ENCODE measurements around the gene PPP6R2.

Gene PPP6R2

DNA sequence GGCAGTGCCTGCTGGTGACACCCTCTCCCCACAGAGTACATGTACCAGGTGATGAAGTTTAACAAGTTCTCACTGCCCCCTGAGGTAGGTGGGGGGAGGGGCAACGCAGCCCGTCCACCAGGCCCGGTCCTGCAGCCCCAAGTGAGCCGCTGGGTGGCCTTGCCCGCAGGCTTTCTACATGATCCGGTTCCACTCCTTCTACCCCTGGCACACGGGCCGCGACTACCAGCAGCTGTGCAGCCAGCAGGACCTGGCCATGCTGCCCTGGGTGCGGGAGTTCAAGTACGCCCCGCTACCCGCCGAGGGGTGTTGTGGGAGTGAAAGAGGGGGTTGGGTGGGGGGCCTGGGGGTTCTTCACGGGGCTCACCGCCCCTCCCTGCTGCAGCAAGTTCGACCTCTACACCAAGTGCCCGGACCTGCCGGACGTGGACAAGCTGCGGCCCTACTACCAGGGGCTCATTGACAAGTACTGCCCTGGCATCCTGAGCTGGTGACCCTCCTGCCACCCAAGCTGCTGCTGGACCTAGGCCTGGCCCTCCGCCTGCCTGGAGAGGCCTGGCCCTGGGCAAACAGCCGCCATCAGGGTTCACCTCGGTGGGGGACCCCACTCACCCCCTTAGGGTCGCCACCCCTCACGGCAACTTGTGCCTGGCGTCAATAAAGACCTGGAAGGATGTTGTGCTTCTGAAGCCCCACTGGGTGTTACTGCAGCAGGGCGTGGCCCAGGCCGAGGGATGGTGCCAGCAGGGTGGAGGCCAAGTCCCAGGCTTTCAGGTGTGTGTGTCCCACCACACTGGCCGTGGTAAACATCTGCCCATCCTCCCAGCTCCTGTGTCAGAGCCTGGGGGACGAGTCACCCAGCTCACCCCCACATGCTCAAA, 146.5 kb downstream of the PPP6R2 start:
- Histone ChIP-seq H3K4me1 (ENCODE audit: control insufficient read depth, insufficient read depth, low read length) (no peaks in the 10 kb centered on the region), H3K27me3 (replicated peaks; ENCODE audit: control insufficient read depth, insufficient read depth, low read length) (no peaks in the 10 kb centered on the region), H3K9me3 (ENCODE audit: control insufficient read depth, low read length) (no peaks in the 10 kb centered on the region), H3K9ac (ENCODE audit: low read length) (no peak overlapping the region), H3K36me3 (ENCODE audit: control insufficient read depth, insufficient read depth, low read length, severe bottlenecking) (no peaks in the 10 kb centered on the region), H3K4me3 (ENCODE audit: low read length) (no peak overlapping the region)
- DNase-seq (ENCODE audit: low read depth), result no peak

GRCh38 chr22:50490531-50491308, 147.6 kb downstream of the PPP6R2 start:
- no peaks in the 10 kb centered on the region for H3K4me1 ChIP-seq (ENCODE audit: control insufficient read depth, insufficient read depth, low read length)
- DNase-seq (ENCODE audit: low read depth), result no peak
- H3K9ac ChIP-seq (ENCODE audit: low read length), result no peak overlapping the region
- no peaks in the 10 kb centered on the region for H3K27me3 ChIP-seq (replicated peaks; ENCODE audit: control insufficient read depth, insufficient read depth, low read length)
- H3K9me3 ChIP-seq (ENCODE audit: control insufficient read depth, low read length), result no peaks in the 10 kb centered on the region
- no peak overlapping the region for H3K4me3 ChIP-seq (ENCODE audit: low read length)
- H3K36me3 ChIP-seq (ENCODE audit: control insufficient read depth, insufficient read depth, low read length, severe bottlenecking), result no peaks in the 10 kb centered on the region

Data from adipocyte (in vitro differentiated cells).